IMR-90 (cell line): ENCODE results near the gene RAPGEF1. TPM values are rescaled to one million over a fixed set of nuclear protein-coding genes. Genes with fewer than 3 reads are reported as not detected.

Experiments used
- ATAC-seq: fragments of 200-7000 bp; cut with Tn5 transposase; 2 replicates; pipeline ENCODE4 v1.9.1; 2020; ENCODE audit warnings: low read depth, mild to moderate bottlenecking, moderate library complexity
- BruUV-seq: library from RNA; stranded (reverse); fragments of 400-500 nt; replicated peaks from 2 replicates; lab custom pipeline; 2021; lab: Mats Ljungman, UMichigan
- CTCF ChIA-PET: fragments of 300-600 bp; formaldehyde crosslinking; extraction: SDS; loops from one replicate; lab custom pipeline; 2021; ENCODE audit warnings: antibody characterized with exemption; lab: Yijun Ruan, JAX
- POLR2A ChIA-PET: fragments of 300-600 bp; sonication (Branson Sonifier 250); formaldehyde crosslinking; loops from one replicate; lab custom pipeline; 2022; ENCODE audit warnings: antibody characterized with exemption; ENCODE audit not compliant: unreplicated experiment; lab: Charles Lee
- DNase-seq: peaks from one replicate; pipeline ENCODE4 v3.0.0; 2013
- H2AFZ ChIP-seq: replicated peaks from 2 replicates; pipeline ENCODE3; 2013; ENCODE audit warnings: low read length, mild to moderate bottlenecking; ENCODE audit not compliant: poor library complexity
- H2AK5ac ChIP-seq: 2 replicates; pipeline ENCODE4 v1.6.1; 2013; ENCODE audit warnings: low read depth, low read length, inconsistent platforms
- H2AK9ac ChIP-seq: replicated peaks from 2 replicates; pipeline ENCODE3; 2013; ENCODE audit warnings: mild to moderate bottlenecking, low read depth, low read length, moderate library complexity; ENCODE audit not compliant: poor library complexity
- H2BK120ac ChIP-seq: 2 replicates; pipeline ENCODE4 v1.6.1; 2013; ENCODE audit warnings: low read depth, low read length, inconsistent platforms
- H2BK15ac ChIP-seq: 3 replicates; pipeline ENCODE4 v1.6.1; 2013; ENCODE audit warnings: low read depth, low read length, inconsistent platforms
- H2BK20ac ChIP-seq: 2 replicates; pipeline ENCODE4 v1.6.1; 2013; ENCODE audit warnings: low read depth, mild to moderate bottlenecking, inconsistent platforms, low read length, moderate library complexity
- H2BK5ac ChIP-seq: 2 replicates; pipeline ENCODE4 v1.6.1; 2013; ENCODE audit warnings: mild to moderate bottlenecking, low read depth, low read length, inconsistent platforms; ENCODE audit not compliant: poor library complexity, severe bottlenecking
- H3K14ac ChIP-seq: replicated peaks from 2 replicates; pipeline ENCODE4 v1.6.1; 2013; ENCODE audit warnings: low read depth, low read length, inconsistent platforms
- H3K18ac ChIP-seq: 2 replicates; pipeline ENCODE4 v1.6.1; 2013; ENCODE audit warnings: low read depth, low read length, control low read depth
- H3K23ac ChIP-seq: 2 replicates; pipeline ENCODE4 v1.6.1; 2013; ENCODE audit warnings: low read depth, low read length, inconsistent platforms
- H3K27ac ChIP-seq: 2 replicates; pipeline ENCODE4 v1.5.1; 2013; ENCODE audit warnings: mild to moderate bottlenecking, control low read depth, low read length; ENCODE audit not compliant: insufficient read depth
- H3K27me3 ChIP-seq: 2 replicates; pipeline ENCODE4 v1.6.1; 2013; ENCODE audit warnings: low read length; ENCODE audit not compliant: control insufficient read depth, insufficient read depth
- H3K36me3 ChIP-seq: 2 replicates; pipeline ENCODE4 v1.6.1; 2013; ENCODE audit warnings: low read length, mixed read lengths; ENCODE audit not compliant: control insufficient read depth, insufficient read depth
- H3K4ac ChIP-seq: 2 replicates; pipeline ENCODE4 v1.6.1; 2013; ENCODE audit warnings: low read depth, low read length, inconsistent platforms
- H3K4me1 ChIP-seq: 2 replicates; pipeline ENCODE4 v1.6.1; 2013; ENCODE audit warnings: low read length, mixed read lengths; ENCODE audit not compliant: control insufficient read depth, insufficient read depth
- H3K4me2 ChIP-seq: 2 replicates; pipeline ENCODE4 v1.6.1; 2013; ENCODE audit warnings: low read depth, mild to moderate bottlenecking, control low read depth, low read length, moderate library complexity
- H3K4me3 ChIP-seq: 2 replicates; pipeline ENCODE4 v1.5.1; 2013; ENCODE audit warnings: low read depth, mild to moderate bottlenecking, control low read depth, low read length, moderate library complexity; ENCODE audit not compliant: insufficient read depth
- H3K56ac ChIP-seq: 2 replicates; pipeline ENCODE4 v1.6.1; 2013; ENCODE audit warnings: low read length, inconsistent platforms; ENCODE audit not compliant: insufficient read depth; ENCODE audit errors: extremely low read depth
- H3K79me1 ChIP-seq, 2 experiments: 2 replicates each; pipeline ENCODE4 v1.6.1; 2013; ENCODE audit warnings: low read length in 2 of 2, inconsistent platforms in 1 of 2, low read depth in 1 of 2
- H3K9ac ChIP-seq: 2 replicates; pipeline ENCODE4 v1.6.1; 2013; ENCODE audit warnings: low read depth, low read length, control low read depth
- H3K9me1 ChIP-seq: 2 replicates; pipeline ENCODE4 v1.6.1; 2013; ENCODE audit warnings: low read length, inconsistent platforms; ENCODE audit not compliant: insufficient read depth
- H3K9me3 ChIP-seq: 2 replicates; pipeline ENCODE4 v1.6.1; 2013; ENCODE audit warnings: low read length; ENCODE audit not compliant: control insufficient read depth, insufficient read depth
- H4K20me1 ChIP-seq: 2 replicates; pipeline ENCODE4 v1.6.1; 2013; ENCODE audit warnings: low read length, inconsistent platforms; ENCODE audit not compliant: insufficient read depth
- H4K5ac ChIP-seq: 2 replicates; pipeline ENCODE4 v1.6.1; 2013; ENCODE audit warnings: mild to moderate bottlenecking, low read depth, low read length, control low read depth
- H4K8ac ChIP-seq, 2 experiments: 2 replicates each; pipeline ENCODE4 v1.6.1; 2013; ENCODE audit warnings: low read depth in 2 of 2, low read length in 2 of 2, control low read depth in 1 of 2, inconsistent platforms in 1 of 2
- H4K91ac ChIP-seq: 2 replicates; pipeline ENCODE4 v1.6.1; 2013; ENCODE audit warnings: low read depth, low read length, inconsistent platforms; ENCODE audit not compliant: insufficient read depth
- BHLHE40 ChIP-seq: fragments of 150-350 bp; IDR thresholded peaks from 2 replicates; pipeline ENCODE4 v1.6.1; 2016; ENCODE audit warnings: mild to moderate bottlenecking, low read depth, low read length
- MAZ ChIP-seq: IDR thresholded peaks from 2 replicates; pipeline ENCODE4 v1.6.1; 2012; ENCODE audit warnings: low read depth, mild to moderate bottlenecking, low read length, improper control_type of control experiment, moderate library complexity, borderline replicate concordance
- WGBS, 2 experiments: methylation state at CpG; one replicate each; pipeline versions ENCODE4 v1.1.5 to v1.1.7; 2013; ENCODE audit warnings: missing lambda C conversion rate in 2 of 2; ENCODE audit not compliant: insufficient read length in 1 of 2; ENCODE audit errors: extremely low coverage in 2 of 2; 5-methylcytosine and 5-hydroxymethylcytosine counted together
- dilution Hi-C: fragments of 300-500 bp; cut with HindIII; formaldehyde crosslinking; loops from one replicate; pipeline ENCODE4 v1.14.3; 2018; ENCODE audit warnings: low sequenced_read_pairs; ENCODE audit not compliant: unreplicated experiment
- in situ Hi-C: fragments of 300-500 bp; cut with MboI; formaldehyde crosslinking; loops from 3 replicates; pipeline ENCODE4 v1.14.3; 2019; ENCODE audit warnings: low sequenced_read_pairs, inconsistent platforms, mixed read lengths
- intact Hi-C: fragments of 100-400 bp; cut with micrococcal nuclease; formaldehyde crosslinking; loops from 2 replicates; pipeline ENCODE4 v1.10.0; 2022
- polyA plus RNA-seq, 3 experiments: library from polyadenylated mRNA; depleted of rRNA; stranded (reverse); fragments of >200 nt; gene quantifications; 2 replicates each; pipeline ENCODE4 v1.2.3, GENCODE V29; 2012; ENCODE audit warnings: low replicate concordance in 1 of 3
- total RNA-seq: library from RNA; depleted of rRNA; stranded (reverse); fragments of >200 nt; gene quantifications from 2 replicates; pipeline ENCODE4 v1.2.3, GENCODE V29; 2012
- TF ChIP-seq, protein P1 (sequence below): fragments of 150-350 bp; IDR thresholded peaks from 2 replicates; pipeline ENCODE4 v1.6.1; 2017; ENCODE audit warnings: mild to moderate bottlenecking, antibody characterized with exemption, low read length, low read depth

Gene RAPGEF1
- total and polyA plus RNA-seq, 2 of the 4 experiments (the other 2 are of a cell fraction): 13.1 to 22.3 TPM

DNA sequence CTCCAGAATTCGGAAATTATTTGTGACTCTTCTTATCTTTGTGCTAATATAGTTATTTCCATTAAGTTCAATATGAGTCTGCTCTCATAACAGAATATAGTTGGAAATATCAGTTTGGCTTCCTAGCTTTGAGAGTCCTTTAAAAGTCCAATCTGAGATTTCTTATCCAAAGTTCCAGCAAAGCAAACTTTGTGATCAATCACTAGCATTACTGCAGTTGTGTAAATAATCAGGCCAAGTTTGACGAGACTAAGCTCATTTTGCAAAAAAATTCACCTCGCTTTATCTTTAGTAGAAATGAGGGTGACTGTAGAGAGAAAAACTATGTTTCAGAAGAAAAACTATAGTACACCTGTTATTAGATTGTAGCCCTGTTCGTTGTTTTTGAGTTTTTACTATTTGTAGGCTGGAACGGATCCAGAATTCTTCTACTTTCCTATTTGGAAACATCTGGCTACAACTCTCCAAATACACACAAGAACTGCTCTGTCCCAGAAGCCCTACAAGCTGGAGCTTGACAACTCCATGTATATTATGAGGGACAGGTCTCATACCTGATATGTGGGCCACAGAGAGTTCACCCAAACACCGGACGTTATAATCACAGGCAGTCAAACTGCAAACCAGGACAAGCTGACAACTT lies 47.8 kb downstream of the RAPGEF1 start:
- Histone ChIP-seq H3K79me1 (peaks cover 51 to 69% of the 10 kb centered on the region in 2 experiments), H3K4me2 (no peak overlapping the region), H4K20me1 (peaks cover 61% of the 10 kb centered on the region), H3K14ac (no peak overlapping the region), H3K9me3 (no peaks in the 10 kb centered on the region), H3K9ac (no peak overlapping the region), H3K4ac (no peak overlapping the region), H2BK5ac (no peak overlapping the region), H3K23ac (no peak overlapping the region), H3K27me3 (no peaks in the 10 kb centered on the region), H3K9me1 (peaks cover 12% of the 10 kb centered on the region; the same call in 1 of the 2 replicates), H2AK5ac (no peak overlapping the region), H2AK9ac (no peak overlapping the region), H3K56ac (no peak overlapping the region), H3K18ac (no peak overlapping the region), H3K36me3 (no peaks in the 10 kb centered on the region), H3K4me1 (peaks cover 6% of the 10 kb centered on the region), H2BK15ac (no peak overlapping the region), H3K27ac (no peak overlapping the region), H3K4me3 (no peak overlapping the region), H2AFZ (no peak overlapping the region), H2BK20ac (no peak overlapping the region), H4K8ac (no peak overlapping the region), H2BK120ac (no peak overlapping the region), H4K5ac (no peak overlapping the region), H4K91ac (no peak overlapping the region)
- 73% methylated on average over 3 of the region's 7 CpGs; no CpG with 5 or more reads in 1 of the 2 experiments for WGBS, 2 experiments
- POLR2A ChIA-PET: no interaction called here
- intact Hi-C loops (no loop called here), in situ Hi-C loops (no loop called here), dilution Hi-C loops (no loop called here)
- CTCF ChIA-PET: interaction anchor here (0.6 kb wide), 1 partner anchor 45 kb away, joined by 3 read pairs; no protein-coding TSS in a partner anchor
- no peak for TF ChIP-seq MAZ
- TF ChIP-seq, protein P1, sequence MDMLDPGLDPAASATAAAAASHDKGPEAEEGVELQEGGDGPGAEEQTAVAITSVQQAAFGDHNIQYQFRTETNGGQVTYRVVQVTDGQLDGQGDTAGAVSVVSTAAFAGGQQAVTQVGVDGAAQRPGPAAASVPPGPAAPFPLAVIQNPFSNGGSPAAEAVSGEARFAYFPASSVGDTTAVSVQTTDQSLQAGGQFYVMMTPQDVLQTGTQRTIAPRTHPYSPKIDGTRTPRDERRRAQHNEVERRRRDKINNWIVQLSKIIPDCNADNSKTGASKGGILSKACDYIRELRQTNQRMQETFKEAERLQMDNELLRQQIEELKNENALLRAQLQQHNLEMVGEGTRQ: no peak
- TF ChIP-seq BHLHE40: no peak
- no peak for DNase-seq
- BruUV-seq: no TSS peak
- ATAC-seq: no peak
